Stomach (tissue), 9 donors: ENCODE measurements around the gene NECTIN4. TPM values are rescaled to one million over a fixed set of nuclear protein-coding genes. Genes with fewer than 3 reads are reported as not detected.
"Not testable (repeated sequence)": the region's sequence is repeated elsewhere in the genome, so short reads cannot be mapped to it uniquely, and the experiment has no call there.

Source experiments
- DNase-seq, 2 donors: peaks; one replicate each; pipeline versions ENCODE4 v3.0.0 to v3.0.0-alpha.2; 2013 to 2019
- H3K27ac ChIP-seq, 5 donors: fragments of 200-600 bp in 4 of 5; sonication (generic) in 4 of 5; one replicate each; pipeline ENCODE4 v1.5.1; 2013 to 2019; ENCODE audit warnings: mild to moderate bottlenecking in 1 of 5, moderate library complexity in 1 of 5
- H3K27me3 ChIP-seq, 3 donors: fragments of 200-600 bp; sonication (generic); one replicate each; pipeline ENCODE4 v1.5.1; 2017 to 2019; ENCODE audit warnings: mixed run types in 1 of 3
- H3K36me3 ChIP-seq, 4 donors: fragments of 200-600 bp; sonication (generic); 1 replicate in 3 of 4; 2 replicates in 1 of 4; pipeline ENCODE4 v1.5.1; 2016 to 2019
- H3K4me1 ChIP-seq, 4 donors: fragments of 200-600 bp; sonication (generic); one replicate each; pipeline ENCODE4 v1.5.1; 2016 to 2019
- H3K4me3 ChIP-seq, 4 donors: fragments of 200-600 bp; sonication (generic) in 3 of 4; one replicate each; pipeline ENCODE4 v1.5.1; 2016 to 2019; ENCODE audit warnings: mild to moderate bottlenecking in 1 of 4
- H3K9me3 ChIP-seq, 4 donors: fragments of 200-600 bp; sonication (generic); one replicate each; pipeline ENCODE4 v1.5.1; 2016 to 2019
- CTCF ChIP-seq, 7 experiments: fragments of 450-650 bp in 4 of 7; fragments of 200-600 bp in 3 of 7; sonication (generic) in 3 of 7; IDR thresholded peaks; one replicate each; pipeline ENCODE4 v1.5.1; 2016 to 2019; ENCODE audit warnings: antibody characterized with exemption in 7 of 7, control low read depth in 2 of 7, mild to moderate bottlenecking in 1 of 7
- EP300 ChIP-seq: sonication (generic); formaldehyde crosslinking; IDR thresholded peaks from one replicate; pipeline ENCODE4 v1.6.1; 2017; ENCODE audit warnings: antibody characterized with exemption
- POLR2A ChIP-seq, 4 donors: fragments of 450-650 bp; IDR thresholded peaks; one replicate each; pipeline ENCODE4 v1.6.1; 2016; ENCODE audit warnings: antibody characterized with exemption in 4 of 4, control low read depth in 2 of 4, mild to moderate bottlenecking in 1 of 4, moderate library complexity in 1 of 4
- POLR2AphosphoS5 ChIP-seq, 3 donors: sonication (generic); formaldehyde crosslinking; IDR thresholded peaks; one replicate each; pipeline ENCODE4 v1.6.1; 2016; ENCODE audit warnings: antibody characterized with exemption in 3 of 3
- WGBS, 5 donors: extraction: QIAGEN DNeasy Blood & Tissue Kit in 3 of 5; methylation state at CpG; one replicate each; pipeline versions ENCODE4 v1.1.5 to v1.1.7; 2013 to 2018; 5-methylcytosine and 5-hydroxymethylcytosine counted together
- intact Hi-C: fragments of 100-400 bp; cut with DNase I; formaldehyde crosslinking; loops from one replicate; pipeline ENCODE4 v1.15.1; 2023; ENCODE audit warnings: low total_unique reads
- polyA plus RNA-seq, 3 donors: library from polyadenylated mRNA; stranded (reverse); fragments of 200-250 nt; gene quantifications; one replicate each; pipeline ENCODE4 v1.2.3, GENCODE V29; 2013
- total RNA-seq, 5 donors: library from RNA; depleted of rRNA; stranded (reverse); fragments of >200 nt; gene quantifications; one replicate each; pipeline versions ENCODE4 v1.1.0 to v1.2.3, GENCODE V29; 2014 to 2016
- donor health status: healthy with polysubstance abuse.
- donor health status: Bipolar disorder and iron deficiency.
- donor health status: healthy.

NECTIN4 gene
- total and polyA plus RNA-seq, 8 donors = 1.7 to 20.3 (median 5.5) TPM

- H3K4me3 ChIP-seq = no peak overlapping the region
- peaks cover 57 to 65% (median 64%) of the 10 kb centered on the region in 4 donors for H3K36me3 ChIP-seq
- peak overlapping the region in 2 of 5 donors; percentile 10 to 96 for H3K27ac ChIP-seq
- 88 to 98% (median 95%) methylated on average over 3 of the region's 3 CpGs for WGBS, 5 donors
- H3K4me1 ChIP-seq = peaks cover 28 to 52% (median 41%) of the 10 kb centered on the region in 4 donors
- H3K27me3 ChIP-seq = no peaks in the 10 kb centered on the region
- DNase-seq = no peak
- H3K9me3 ChIP-seq = no peaks in the 10 kb centered on the region
- intact Hi-C loops = no loop called here
- TF ChIP-seq CTCF (IDR thresholded peaks at IDR 0.05) (no peak), EP300 (no peak), POLR2A (IDR thresholded peaks at IDR 0.05) (no peak), POLR2AphosphoS5 (IDR thresholded peaks at IDR 0.05) (no peak)
These were observed 31.8 kb upstream of the NECTIN4 start for GRCh38 chr1:161121042-161121650.

- H3K36me3 ChIP-seq = peaks cover 43 to 52% (median 48%) of the 10 kb centered on the region in 4 donors
- H3K4me1 ChIP-seq = peaks cover 41 to 71% (median 56%) of the 10 kb centered on the region in 4 donors
- 25 to 38% (median 33%) methylated on average over 10 of the region's 10 CpGs for WGBS, 5 donors
- peak overlapping the region; percentile 75 to 100 (median 97) for H3K4me3 ChIP-seq
- TF ChIP-seq CTCF (IDR thresholded peaks at IDR 0.05) (peak in 4 of 7 experiments; percentile 7 to 28 (median 14)), POLR2A (IDR thresholded peaks at IDR 0.05) (no peak), EP300 (no peak)
- H3K27me3 ChIP-seq = no peaks in the 10 kb centered on the region
- H3K27ac ChIP-seq = peak overlapping the region; percentile 49 to 98 (median 96)
- DNase-seq = peak; percentile 43 to 86
- intact Hi-C loops = no loop called here
- H3K9me3 ChIP-seq = no peaks in the 10 kb centered on the region
These were observed 29.9 kb upstream of the NECTIN4 start for GRCh38 chr1:161119092-161119903.

GRCh38 chr1:161117759-161118581 is 28.6 kb upstream of the NECTIN4 start, which contains the start of the genes NIT1 and PFDN2:
NIT1 (plus strand) TSS chr1:161118105; CDS start chr1:161118177, 72 bp downstream.
PFDN2 (minus strand) TSS chr1:161118037; CDS start chr1:161118026, 11 bp downstream.
- WGBS, 5 donors = 0 to 1% (median 1%) methylated on average over 53 to 58 of the region's 58 CpGs
- intact Hi-C loops = no loop called here
- Histone ChIP-seq H3K27ac (peak within 1 kb of the TSS; percentile 90 to 98 (median 96)), H3K27me3 (no peaks in the 10 kb centered on the region), H3K36me3 (peaks cover 31 to 39% (median 35%) of the 10 kb centered on the region in 4 donors), H3K9me3 (no peaks in the 10 kb centered on the region), H3K4me3 (peak within 1 kb of the TSS; percentile 75 to 100 (median 97)), H3K4me1 (peaks cover 45 to 84% (median 63%) of the 10 kb centered on the region in 4 donors)
- peak; percentile 86 to 97 for DNase-seq
- TF ChIP-seq POLR2A (IDR thresholded peaks at IDR 0.05) (peak in 2 of 4 donors; percentile 56 to 73), POLR2AphosphoS5 (IDR thresholded peaks at IDR 0.05) (peak; percentile 86 to 99 (median 97)), EP300 (no peak)

- Histone ChIP-seq H3K4me1 (peaks cover 45 to 86% (median 67%) of the 10 kb centered on the region in 4 donors), H3K4me3 (peak overlapping the region in 2 of 4 donors; percentile 95 to 100), H3K36me3 (peaks cover 11 to 18% (median 15%) of the 10 kb centered on the region in 4 donors)
- H3K27ac ChIP-seq, intact Hi-C loops, DNase-seq, H3K27me3 ChIP-seq, H3K9me3 ChIP-seq: not testable (repeated sequence)
- 87 to 95% (median 91%) methylated on average over 6 of the region's 6 CpGs for WGBS, 5 donors
These were observed 26.6 kb upstream of the NECTIN4 start for GRCh38 chr1:161115961-161116360.
